ENCODE data around the gene ANTXRL. TPM values are rescaled to one million over a fixed set of nuclear protein-coding genes. Genes with fewer than 3 reads are reported as not detected.

ANTXRL gene
- total RNA-seq, 2 experiments from 2014 or later, result 0.95 TPM; not detected in 1

DNA sequence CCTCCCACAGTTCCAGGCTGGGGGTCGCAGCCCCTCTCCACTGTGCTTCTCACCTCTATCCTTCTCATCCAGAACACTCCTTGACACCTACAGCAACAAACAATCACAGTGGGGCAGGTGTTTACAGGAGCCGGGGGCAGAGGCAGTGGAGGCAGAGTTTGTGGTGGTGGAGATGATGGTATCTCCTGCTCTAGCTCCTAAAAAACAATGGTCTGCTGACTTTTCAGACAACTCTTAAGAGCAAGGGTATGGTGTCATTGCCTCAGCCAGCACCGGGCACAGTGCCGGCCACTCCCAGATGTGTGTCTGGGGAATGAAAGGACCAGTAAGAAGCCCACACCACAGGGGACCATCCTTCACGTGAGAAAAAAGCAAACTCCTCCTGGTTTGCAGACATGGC is 36.3 kb upstream of the ANTXRL start:
- POLR2A ChIA-PET, result no interaction called here
- intact Hi-C loops (cut with micrococcal nuclease; ENCODE audit: unreplicated experiment), result no loop called here
- no peaks in the 10 kb centered on the region for H4K20me1 ChIP-seq (ENCODE audit: insufficient read depth, low read length)
- H3K4me3 ChIP-seq (ENCODE audit: low read depth, low read length, poor library complexity, severe bottlenecking), result no peak overlapping the region
- no peak overlapping the region for H3K27ac ChIP-seq (ENCODE audit: low read depth, low read length, poor library complexity, severe bottlenecking)
- H2AFZ ChIP-seq (ENCODE audit: low read length), result no peak overlapping the region
- TF ChIP-seq EZH2phosphoT487 (IDR thresholded peaks at IDR 0.05; ENCODE audit: borderline replicate concordance, low read depth, low read length), result no peak
- TF ChIP-seq, protein P1, sequence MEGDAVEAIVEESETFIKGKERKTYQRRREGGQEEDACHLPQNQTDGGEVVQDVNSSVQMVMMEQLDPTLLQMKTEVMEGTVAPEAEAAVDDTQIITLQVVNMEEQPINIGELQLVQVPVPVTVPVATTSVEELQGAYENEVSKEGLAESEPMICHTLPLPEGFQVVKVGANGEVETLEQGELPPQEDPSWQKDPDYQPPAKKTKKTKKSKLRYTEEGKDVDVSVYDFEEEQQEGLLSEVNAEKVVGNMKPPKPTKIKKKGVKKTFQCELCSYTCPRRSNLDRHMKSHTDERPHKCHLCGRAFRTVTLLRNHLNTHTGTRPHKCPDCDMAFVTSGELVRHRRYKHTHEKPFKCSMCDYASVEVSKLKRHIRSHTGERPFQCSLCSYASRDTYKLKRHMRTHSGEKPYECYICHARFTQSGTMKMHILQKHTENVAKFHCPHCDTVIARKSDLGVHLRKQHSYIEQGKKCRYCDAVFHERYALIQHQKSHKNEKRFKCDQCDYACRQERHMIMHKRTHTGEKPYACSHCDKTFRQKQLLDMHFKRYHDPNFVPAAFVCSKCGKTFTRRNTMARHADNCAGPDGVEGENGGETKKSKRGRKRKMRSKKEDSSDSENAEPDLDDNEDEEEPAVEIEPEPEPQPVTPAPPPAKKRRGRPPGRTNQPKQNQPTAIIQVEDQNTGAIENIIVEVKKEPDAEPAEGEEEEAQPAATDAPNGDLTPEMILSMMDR (conservative IDR thresholded peaks at IDR 0.05; ENCODE audit: low read length), result no peak
- CTCF ChIA-PET (ENCODE audit: unreplicated experiment), result interaction anchor here (0.6 kb wide), 1 partner anchor 222 kb away, joined by 3 read pairs; no protein-coding TSS in a partner anchor
- H3K79me2 ChIP-seq (ENCODE audit: insufficient read depth, low read depth, low read length), result no peaks in the 10 kb centered on the region
- no TSS peak for BruUV-seq (replicated peaks)
- no peak overlapping the region for H3K4me2 ChIP-seq (ENCODE audit: low read length)
- H3K9me2 ChIP-seq (ENCODE audit: insufficient read depth, low read length), result no peaks in the 10 kb centered on the region
- no peaks in the 10 kb centered on the region for H3K9me3 ChIP-seq (ENCODE audit: low read length)
- H3K4me1 ChIP-seq (ENCODE audit: insufficient read depth, low read length, poor library complexity, severe bottlenecking), result no peaks in the 10 kb centered on the region
- no peak for DNase-seq (ENCODE audit: low spot score)
- H3K36me3 ChIP-seq (ENCODE audit: insufficient read depth, low read length), result peaks cover 60% of the 10 kb centered on the region

GRCh38 chr10:46250898-46251856 is 35.6 kb upstream of the ANTXRL start:
- Histone ChIP-seq H3K79me2 (ENCODE audit: insufficient read depth, low read depth, low read length) (no peaks in the 10 kb centered on the region), H3K27ac (ENCODE audit: low read depth, low read length, poor library complexity, severe bottlenecking) (no peak overlapping the region), H3K4me1 (ENCODE audit: insufficient read depth, low read length, poor library complexity, severe bottlenecking) (no peaks in the 10 kb centered on the region), H3K36me3 (ENCODE audit: insufficient read depth, low read length) (peaks cover 65% of the 10 kb centered on the region), H2AFZ (ENCODE audit: low read length) (no peak overlapping the region), H3K9me2 (ENCODE audit: insufficient read depth, low read length) (no peaks in the 10 kb centered on the region), H3K4me2 (ENCODE audit: low read length) (no peak overlapping the region), H3K4me3 (ENCODE audit: low read depth, low read length, poor library complexity, severe bottlenecking) (no peak overlapping the region), H4K20me1 (ENCODE audit: insufficient read depth, low read length) (no peaks in the 10 kb centered on the region), H3K9me3 (ENCODE audit: low read length) (no peaks in the 10 kb centered on the region)
- intact Hi-C loops (cut with micrococcal nuclease; ENCODE audit: unreplicated experiment), result no loop called here
- DNase-seq (ENCODE audit: low spot score), result no peak
- ChIA-PET CTCF (ENCODE audit: unreplicated experiment) (interaction anchor here (0.6 kb wide), 1 partner anchor 222 kb away, joined by 3 read pairs; no protein-coding TSS in a partner anchor), POLR2A (no interaction called here)
- BruUV-seq (replicated peaks), result no TSS peak
- TF ChIP-seq, protein P1 (conservative IDR thresholded peaks at IDR 0.05; ENCODE audit: low read length), result no peak
- TF ChIP-seq EZH2phosphoT487 (IDR thresholded peaks at IDR 0.05; ENCODE audit: borderline replicate concordance, low read depth, low read length), result no peak
